Activated CD4-positive, alpha-beta memory T cell treated with anti-CD3 and anti-CD28 coated beads for 36 hours (primary cell): Measurements from ENCODE around the gene SRCIN1. TPM values are rescaled to one million over a fixed set of nuclear protein-coding genes. Genes with fewer than 3 reads are reported as not detected.
"Not testable (repeated sequence)": the region's sequence is repeated elsewhere in the genome, so short reads cannot be mapped to it uniquely, and the experiment has no call there.

Experiments
- CTCF ChIA-PET: fragments of 350-600 bp; sonication (Branson Sonifier 250); formaldehyde crosslinking; loops from one replicate; lab custom pipeline; 2021; ENCODE audit warnings: antibody characterized with exemption, inconsistent platforms; lab: Charles Lee
- POLR2A ChIA-PET: fragments of 350-600 bp; sonication (Branson Sonifier 250); formaldehyde crosslinking; loops from one replicate; lab custom pipeline; 2021; ENCODE audit warnings: antibody characterized with exemption; lab: Charles Lee
- DNase-seq: peaks from one replicate; pipeline ENCODE4 v3.0.0-alpha.2; 2020
- H3K27ac Mint-ChIP-seq: one replicate; pipeline ENCODE4 v1.8.0; 2021; ENCODE audit warnings: mixed read lengths
- H3K27me3 Mint-ChIP-seq: one replicate; pipeline ENCODE4 v1.8.0; 2021; ENCODE audit warnings: mixed read lengths
- H3K36me3 Mint-ChIP-seq: one replicate; pipeline ENCODE4 v1.8.0; 2021; ENCODE audit warnings: mixed read lengths
- H3K4me1 Mint-ChIP-seq: one replicate; pipeline ENCODE4 v1.8.0; 2021; ENCODE audit warnings: low read depth, mixed read lengths
- H3K4me3 Mint-ChIP-seq: one replicate; pipeline ENCODE4 v1.8.0; 2021; ENCODE audit warnings: mild to moderate bottlenecking, mixed read lengths
- H3K9me3 Mint-ChIP-seq: one replicate; pipeline ENCODE4 v1.8.0; 2021; ENCODE audit warnings: mixed read lengths
- intact Hi-C: fragments of 100-400 bp; cut with micrococcal nuclease; formaldehyde crosslinking; loops from one replicate; pipeline ENCODE4 v1.15.1; 2023
- total RNA-seq, 2 experiments: library from RNA; stranded (reverse); gene quantifications; one replicate each; pipeline ENCODE4 v1.2.3, GENCODE V29; 2021

The SRCIN1 gene
- total RNA-seq, 2 experiments from 2014 or later = 0.92 to 1.6 TPM

GRCh38 chr17:38494152-38494551, 111.6 kb downstream of the SRCIN1 start:
- POLR2A ChIA-PET, DNase-seq, H3K9me3 Mint-ChIP-seq, H3K4me1 Mint-ChIP-seq, H3K4me3 Mint-ChIP-seq, H3K27me3 Mint-ChIP-seq, H3K36me3 Mint-ChIP-seq: not testable (repeated sequence)
- intact Hi-C loops = loop anchor here (5.0 kb wide), 2 partner anchors 88 to 147 kb away; no protein-coding TSS in a partner anchor
- peak overlapping the region; percentile 42 for H3K27ac Mint-ChIP-seq
- CTCF ChIA-PET = interaction anchor here (0.7 to 1.5 kb wide), 2 partner anchors 44 to 173 kb away, joined by 3 to 6 read pairs; no protein-coding TSS in a partner anchor

GRCh38 chr17:38492067-38493040, 113.4 kb downstream of the SRCIN1 start:
- H3K9me3 Mint-ChIP-seq, H3K36me3 Mint-ChIP-seq, H3K27me3 Mint-ChIP-seq, H3K27ac Mint-ChIP-seq, H3K4me3 Mint-ChIP-seq, H3K4me1 Mint-ChIP-seq, POLR2A ChIA-PET: not testable (repeated sequence)
- intact Hi-C loops = loop anchor here (1.0 to 5.0 kb wide), 4 partner anchors 45 to 175 kb away; no protein-coding TSS in a partner anchor
- peak; percentile 95 for DNase-seq
- CTCF ChIA-PET = interaction anchor here (0.7 to 4.6 kb wide), 16 partner anchors 15 to 243 kb away, joined by 3 to 34 read pairs (median 4); no protein-coding TSS in a partner anchor

- H3K27me3 Mint-ChIP-seq, H3K27ac Mint-ChIP-seq, H3K36me3 Mint-ChIP-seq, POLR2A ChIA-PET, DNase-seq, H3K4me1 Mint-ChIP-seq, H3K9me3 Mint-ChIP-seq, H3K4me3 Mint-ChIP-seq: not testable (repeated sequence)
- CTCF ChIA-PET = interaction anchor here (1.1 to 4.6 kb wide), 7 partner anchors 46 to 244 kb away, joined by 3 to 34 read pairs (median 3); no protein-coding TSS in a partner anchor
- intact Hi-C loops = loop anchor here (1.0 to 5.0 kb wide), 4 partner anchors 46 to 176 kb away; no protein-coding TSS in a partner anchor
These were observed 114.2 kb downstream of the SRCIN1 start for GRCh38 chr17:38491346-38492066.

GRCh38 chr17:38489774-38490173, 116.0 kb downstream of the SRCIN1 start:
- H3K27me3 Mint-ChIP-seq, H3K36me3 Mint-ChIP-seq, H3K27ac Mint-ChIP-seq, POLR2A ChIA-PET, H3K4me3 Mint-ChIP-seq, H3K9me3 Mint-ChIP-seq, DNase-seq: not testable (repeated sequence)
- H3K4me1 Mint-ChIP-seq = peaks cover 11% of the 10 kb centered on the region
- intact Hi-C loops = loop anchor here (5.0 kb wide), 2 partner anchors 93 to 142 kb away; no protein-coding TSS in a partner anchor
- CTCF ChIA-PET = interaction anchor here (0.8 to 4.6 kb wide), 2 partner anchors 19 to 177 kb away, joined by 4 to 34 read pairs; no protein-coding TSS in a partner anchor

- H3K9me3 Mint-ChIP-seq, POLR2A ChIA-PET, H3K36me3 Mint-ChIP-seq, H3K27me3 Mint-ChIP-seq: not testable (repeated sequence)
- peak overlapping the region; percentile 36 for H3K4me3 Mint-ChIP-seq
- H3K27ac Mint-ChIP-seq = peak overlapping the region; percentile 63
- intact Hi-C loops = loop anchor here (1.0 to 2.0 kb wide), 2 partner anchors 41 to 63 kb away; no protein-coding TSS in a partner anchor
- CTCF ChIA-PET = interaction anchor here (0.6 to 3.3 kb wide), 8 partner anchors 51 to 1375 kb away, joined by 3 to 18 read pairs (median 4); no protein-coding TSS in a partner anchor
- H3K4me1 Mint-ChIP-seq = peaks cover 11% of the 10 kb centered on the region
- DNase-seq = peak; percentile 80
These were observed 120.0 kb downstream of the SRCIN1 start for GRCh38 chr17:38485681-38486298.

GRCh38 chr17:38485146-38485468, 120.6 kb downstream of the SRCIN1 start:
- Mint-ChIP-seq H3K9me3 (no peaks in the 10 kb centered on the region), H3K4me3 (peak overlapping the region; percentile 36), H3K4me1 (peaks cover 11% of the 10 kb centered on the region), H3K36me3 (no peaks in the 10 kb centered on the region), H3K27ac (peak overlapping the region; percentile 63), H3K27me3 (peaks cover 1% of the 10 kb centered on the region)
- DNase-seq = no peak
- CTCF ChIA-PET = interaction anchor here (0.7 to 3.3 kb wide), 7 partner anchors 52 to 182 kb away, joined by 3 to 18 read pairs (median 3); no protein-coding TSS in a partner anchor
- POLR2A ChIA-PET = no interaction called here
- intact Hi-C loops = loop anchor here (1.0 to 2.0 kb wide), 2 partner anchors 41 to 62 kb away; no protein-coding TSS in a partner anchor

GRCh38 chr17:38484242-38485145, 121.3 kb downstream of the SRCIN1 start:
- peak; percentile 81 for DNase-seq
- H3K4me3 Mint-ChIP-seq = peak overlapping the region; percentile 36
- CTCF ChIA-PET = interaction anchor here (1.0 to 3.3 kb wide), 6 partner anchors 53 to 182 kb away, joined by 3 to 18 read pairs (median 4); no protein-coding TSS in a partner anchor
- peaks cover 11% of the 10 kb centered on the region for H3K4me1 Mint-ChIP-seq
- POLR2A ChIA-PET, H3K36me3 Mint-ChIP-seq, H3K9me3 Mint-ChIP-seq, H3K27me3 Mint-ChIP-seq: not testable (repeated sequence)
- intact Hi-C loops = loop anchor here (1.0 to 2.0 kb wide), 2 partner anchors 40 to 62 kb away; no protein-coding TSS in a partner anchor
- peak overlapping the region; percentile 63 for H3K27ac Mint-ChIP-seq

GRCh38 chr17:38482700-38483043, 123.1 kb downstream of the SRCIN1 start:
- H3K27ac Mint-ChIP-seq, H3K27me3 Mint-ChIP-seq: not testable (repeated sequence)
- CTCF ChIA-PET = interaction anchor here (1.7 to 2.3 kb wide), 2 partner anchors 59 to 68 kb away, joined by 6 read pairs; no protein-coding TSS in a partner anchor

GRCh38 chr17:38482039-38482699, 123.6 kb downstream of the SRCIN1 start:
- intact Hi-C loops, H3K27me3 Mint-ChIP-seq, DNase-seq, POLR2A ChIA-PET, H3K36me3 Mint-ChIP-seq, H3K9me3 Mint-ChIP-seq, H3K27ac Mint-ChIP-seq, H3K4me3 Mint-ChIP-seq: not testable (repeated sequence)
- CTCF ChIA-PET = interaction anchor here (1.7 to 2.3 kb wide), 2 partner anchors 58 to 68 kb away, joined by 6 read pairs; no protein-coding TSS in a partner anchor
- peaks cover 11% of the 10 kb centered on the region for H3K4me1 Mint-ChIP-seq

More at GRCh38 chr17:38482700-38483043, 123.1 kb downstream of the SRCIN1 start:
- H3K36me3 Mint-ChIP-seq, POLR2A ChIA-PET, DNase-seq, H3K9me3 Mint-ChIP-seq, intact Hi-C loops, H3K4me3 Mint-ChIP-seq: not testable (repeated sequence)
- H3K4me1 Mint-ChIP-seq = peaks cover 11% of the 10 kb centered on the region
